Measurements from ENCODE around the gene ASB18.

DNA sequence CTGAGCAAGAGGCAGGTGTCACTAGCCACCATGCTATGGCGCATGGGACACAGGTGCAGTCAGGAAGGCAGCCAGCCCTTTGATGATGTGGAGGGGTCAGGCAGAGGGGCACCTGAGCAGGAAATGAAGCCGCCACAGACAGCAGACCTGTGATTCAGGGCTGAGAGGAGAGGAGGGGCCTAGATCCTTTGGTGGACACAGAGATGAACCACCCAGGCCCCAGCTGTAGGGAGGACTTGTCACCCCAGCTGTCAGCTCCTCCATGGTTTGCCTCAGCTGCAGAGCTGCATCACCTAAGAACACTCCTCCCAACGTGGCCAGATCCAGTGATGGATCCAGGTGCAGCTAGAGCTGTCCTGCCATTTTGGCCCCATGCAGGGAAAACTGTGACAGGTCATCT, 11.6 kb downstream of the ASB18 start:
- TF ChIP-seq CTCF (conservative IDR thresholded peaks at IDR 0.05) (no peak), EZH2 (IDR thresholded peaks at IDR 0.05; ENCODE audit: low read depth) (no peak)
